Gastrocnemius medialis (tissue), 4 donors: ENCODE results near the gene ENTPD6. TPM values are rescaled to one million over a fixed set of nuclear protein-coding genes. Genes with fewer than 3 reads are reported as not detected.

Source experiments
- ATAC-seq, 2 donors: fragments of 150-250 bp; one replicate each; pipeline ENCODE4 v1.9.1; 2016
- DNase-seq, 2 donors: peaks; one replicate each; pipeline ENCODE4 v3.0.0-alpha.2; 2019
- H3K27ac ChIP-seq, 4 donors: fragments of 200-600 bp; sonication (generic); 1 replicate in 1 of 4; 2 replicates in 3 of 4; pipeline ENCODE4 v1.5.1; 2016 to 2018; ENCODE audit warnings: mild to moderate bottlenecking in 2 of 4, moderate library complexity in 1 of 4
- H3K27me3 ChIP-seq, 3 donors: fragments of 200-600 bp; sonication (generic) in 2 of 3; 1 replicate in 1 of 3; 2 replicates in 2 of 3; pipeline versions ENCODE4 v1.5.1 to v1.6.0; 2016 to 2019; ENCODE audit warnings: mild to moderate bottlenecking in 1 of 3, moderate library complexity in 1 of 3
- H3K36me3 ChIP-seq, 2 donors: fragments of 200-600 bp; sonication (generic) in 1 of 2; one replicate each; pipeline ENCODE4 v1.5.1; 2017 to 2018
- H3K4me1 ChIP-seq, 2 donors: fragments of 200-600 bp; sonication (generic) in 1 of 2; one replicate each; pipeline ENCODE4 v1.5.1; 2016 to 2017; ENCODE audit warnings: mild to moderate bottlenecking in 2 of 2
- H3K4me3 ChIP-seq, 4 donors: fragments of 200-600 bp; sonication (generic) in 3 of 4; 1 replicate in 1 of 4; 2 replicates in 3 of 4; pipeline ENCODE4 v1.5.1; 2016 to 2019; ENCODE audit warnings: mild to moderate bottlenecking in 2 of 4
- H3K9me3 ChIP-seq, 3 donors: fragments of 200-600 bp; sonication (generic) in 2 of 3; 1 replicate in 1 of 3; 2 replicates in 2 of 3; pipeline ENCODE4 v1.5.1; 2016 to 2019
- POLR2A ChIP-seq, 2 donors: fragments of 450-650 bp; IDR thresholded peaks; one replicate each; pipeline ENCODE4 v1.6.1; 2017; ENCODE audit warnings: antibody characterized with exemption in 2 of 2, mild to moderate bottlenecking in 2 of 2, moderate library complexity in 2 of 2
- in situ Hi-C, 4 donors: fragments of 200-750 bp; cut with MboI; loops; one replicate each; pipeline versions ENCODE4 v1.15.0 to v1.8.0; 2017; ENCODE audit warnings: low sequenced_read_pairs in 4 of 4
- intact Hi-C: fragments of 100-400 bp; cut with DNase I; formaldehyde crosslinking; loops from one replicate; pipeline ENCODE4 v1.15.1; 2023; ENCODE audit warnings: low total_unique reads
- total RNA-seq, 4 donors: library from RNA; depleted of rRNA; stranded (reverse); fragments of >200 nt; gene quantifications; one replicate each; pipeline versions ENCODE4 v1.1.0 to v1.2.3, GENCODE V29; 2016
- TF ChIP-seq, protein P1 (sequence below), 5 experiments: fragments of 450-650 bp in 3 of 5; fragments of 200-600 bp in 2 of 5; sonication (generic) in 2 of 5; IDR thresholded peaks in 4 of 5; conservative IDR thresholded peaks in 1 of 5; 1 replicate in 4 of 5; 2 replicates in 1 of 5; pipeline ENCODE4 v1.5.1; 2016 to 2019; ENCODE audit warnings: antibody characterized with exemption in 5 of 5, mild to moderate bottlenecking in 3 of 5, moderate library complexity in 3 of 5

Gene ENTPD6
- total RNA-seq, 4 donors from 2014 or later: 27.0 to 61.1 (median 50.2) TPM

GRCh38 chr20:25246182-25246999, 50.9 kb downstream of the ENTPD6 start:
- intact Hi-C loops (loop anchor here (2.0 to 5.0 kb wide), 4 partner anchors 20 to 254 kb away; partner anchors contain the start of genes ABHD12 and APMAP), in situ Hi-C loops (no loop called here)
- Histone ChIP-seq H3K36me3 (no peaks in the 10 kb centered on the region), H3K4me3 (no peak overlapping the region), H3K9me3 (no peaks in the 10 kb centered on the region), H3K27ac (peak overlapping the region in 1 of 4 donors; percentile 87), H3K4me1 (peaks cover 24 to 27% of the 10 kb centered on the region in 2 donors), H3K27me3 (no peaks in the 10 kb centered on the region)
- no peak for TF ChIP-seq POLR2A (IDR thresholded peaks at IDR 0.05)
- TF ChIP-seq, protein P1, sequence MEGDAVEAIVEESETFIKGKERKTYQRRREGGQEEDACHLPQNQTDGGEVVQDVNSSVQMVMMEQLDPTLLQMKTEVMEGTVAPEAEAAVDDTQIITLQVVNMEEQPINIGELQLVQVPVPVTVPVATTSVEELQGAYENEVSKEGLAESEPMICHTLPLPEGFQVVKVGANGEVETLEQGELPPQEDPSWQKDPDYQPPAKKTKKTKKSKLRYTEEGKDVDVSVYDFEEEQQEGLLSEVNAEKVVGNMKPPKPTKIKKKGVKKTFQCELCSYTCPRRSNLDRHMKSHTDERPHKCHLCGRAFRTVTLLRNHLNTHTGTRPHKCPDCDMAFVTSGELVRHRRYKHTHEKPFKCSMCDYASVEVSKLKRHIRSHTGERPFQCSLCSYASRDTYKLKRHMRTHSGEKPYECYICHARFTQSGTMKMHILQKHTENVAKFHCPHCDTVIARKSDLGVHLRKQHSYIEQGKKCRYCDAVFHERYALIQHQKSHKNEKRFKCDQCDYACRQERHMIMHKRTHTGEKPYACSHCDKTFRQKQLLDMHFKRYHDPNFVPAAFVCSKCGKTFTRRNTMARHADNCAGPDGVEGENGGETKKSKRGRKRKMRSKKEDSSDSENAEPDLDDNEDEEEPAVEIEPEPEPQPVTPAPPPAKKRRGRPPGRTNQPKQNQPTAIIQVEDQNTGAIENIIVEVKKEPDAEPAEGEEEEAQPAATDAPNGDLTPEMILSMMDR (IDR thresholded peaks at IDR 0.05 in 4 of 5, conservative IDR thresholded peaks at IDR 0.05 in 1 of 5): no peak
- ATAC-seq: no peak
- no peak for DNase-seq

- Histone ChIP-seq H3K4me1 (peaks cover 24 to 34% of the 10 kb centered on the region in 2 donors), H3K9me3 (no peaks in the 10 kb centered on the region), H3K27ac (peak overlapping the region; percentile 79 to 92 (median 84)), H3K4me3 (peak overlapping the region; percentile 74 to 92 (median 84)), H3K36me3 (no peaks in the 10 kb centered on the region), H3K27me3 (no peaks in the 10 kb centered on the region)
- intact Hi-C loops (loop anchor here (1.0 to 5.0 kb wide), 5 partner anchors 20 to 255 kb away; partner anchors contain the start of genes ABHD12 and APMAP), in situ Hi-C loops (no loop called here)
- peak; percentile 44 to 50 for DNase-seq
- ATAC-seq: peak; percentile 51 to 53
- no peak for TF ChIP-seq POLR2A (IDR thresholded peaks at IDR 0.05)
- TF ChIP-seq, protein P1 (IDR thresholded peaks at IDR 0.05 in 4 of 5, conservative IDR thresholded peaks at IDR 0.05 in 1 of 5): peak in 2 of 5 experiments; percentile 47 to 56
Measured at GRCh38 chr20:25247000-25247517, 51.5 kb downstream of the ENTPD6 start.

DNA sequence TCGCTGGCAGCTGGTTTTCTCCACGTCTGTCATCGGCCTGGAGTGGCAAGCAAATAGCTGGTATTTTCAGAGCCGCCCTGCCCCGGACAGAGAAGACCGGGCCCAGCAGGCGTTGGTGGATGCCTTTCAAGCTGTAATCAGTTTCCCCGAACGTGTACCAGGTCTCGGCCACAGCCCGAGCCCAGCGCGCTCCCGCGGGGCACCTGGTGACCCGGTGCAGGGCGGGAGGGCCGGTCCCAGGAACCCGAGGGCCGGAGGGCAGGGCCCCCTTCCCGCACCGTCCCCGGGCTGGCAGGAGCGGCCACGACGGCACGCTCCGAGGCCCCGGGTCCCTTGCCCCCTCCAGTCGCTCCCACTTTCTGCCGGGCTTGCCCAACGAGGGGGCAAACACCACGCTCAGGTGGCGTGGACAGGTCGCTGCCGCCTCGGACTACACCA, 52.0 kb downstream of the ENTPD6 start:
- ATAC-seq: peak; percentile 78 to 80
- Histone ChIP-seq H3K27me3 (no peaks in the 10 kb centered on the region), H3K4me1 (peaks cover 24 to 38% of the 10 kb centered on the region in 2 donors), H3K4me3 (peak overlapping the region; percentile 74 to 92 (median 84)), H3K36me3 (no peaks in the 10 kb centered on the region), H3K9me3 (no peaks in the 10 kb centered on the region), H3K27ac (peak overlapping the region; percentile 79 to 92 (median 84))
- intact Hi-C loops (loop anchor here (1.0 to 5.0 kb wide), 5 partner anchors 21 to 255 kb away; partner anchors contain the start of genes ABHD12 and APMAP), in situ Hi-C loops (no loop called here)
- DNase-seq: no peak
- TF ChIP-seq, protein P1 (IDR thresholded peaks at IDR 0.05 in 4 of 5, conservative IDR thresholded peaks at IDR 0.05 in 1 of 5): no peak
- TF ChIP-seq POLR2A (IDR thresholded peaks at IDR 0.05): peak in 1 of 2 donors; percentile 66

DNA sequence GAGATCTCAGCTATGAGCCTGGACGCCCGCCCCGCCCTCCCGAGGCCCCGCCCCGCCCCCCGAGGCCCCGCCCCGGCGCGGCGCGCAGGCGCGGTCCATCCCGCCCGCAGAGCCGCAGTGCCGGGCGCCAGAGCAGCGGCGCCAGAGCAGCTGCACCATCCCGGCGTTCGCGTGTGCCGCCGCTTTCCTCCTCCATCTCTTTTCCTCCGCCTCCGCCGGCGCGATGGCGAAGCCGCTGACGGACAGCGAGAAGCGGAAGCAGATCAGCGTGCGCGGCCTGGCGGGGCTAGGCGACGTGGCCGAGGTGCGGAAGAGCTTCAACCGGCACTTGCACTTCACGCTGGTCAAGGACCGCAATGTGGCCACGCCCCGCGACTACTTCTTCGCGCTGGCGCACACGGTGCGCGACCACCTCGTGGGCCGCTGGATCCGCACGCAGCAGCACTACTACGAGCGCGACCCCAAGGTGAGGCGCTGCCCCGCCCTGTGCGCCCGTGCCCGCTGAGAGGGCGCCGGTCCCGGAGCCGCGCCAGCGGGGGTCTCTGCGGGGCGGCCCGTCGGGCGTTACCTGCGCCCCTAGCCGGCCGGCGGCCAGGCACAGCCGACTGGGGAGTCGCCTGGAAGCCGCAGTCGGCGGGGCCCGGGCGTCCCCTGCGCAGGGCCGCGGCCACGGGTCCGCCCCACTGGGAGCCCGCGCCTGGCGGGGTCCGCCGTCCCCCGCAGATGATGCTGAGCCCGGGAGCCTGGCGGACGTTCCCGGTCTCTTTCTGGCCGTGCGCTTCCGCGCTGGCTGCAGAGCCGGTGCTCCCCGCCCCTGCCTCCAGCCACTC, 52.7 kb downstream of the ENTPD6 start, which contains the start of gene PYGB:
TSS of gene PYGB (plus strand) at position 130 of the 830 bp plus-strand sequence. CDS start at position 224, 94 bp downstream.
- no peaks in the 10 kb centered on the region for H3K9me3 ChIP-seq
- DNase-seq: peak; percentile 64 to 70
- intact Hi-C loops: loop anchor here (1.0 to 5.0 kb wide), 6 partner anchors 21 to 256 kb away; partner anchors contain the start of genes ABHD12 and APMAP
- H3K36me3 ChIP-seq: no peaks in the 10 kb centered on the region
- in situ Hi-C loops: no loop called here
- H3K4me1 ChIP-seq: peaks cover 24 to 38% of the 10 kb centered on the region in 2 donors
- H3K4me3 ChIP-seq: peak within 1 kb of the TSS; percentile 74 to 92 (median 84)
- no peaks in the 10 kb centered on the region for H3K27me3 ChIP-seq
- peak within 1 kb of the TSS; percentile 79 to 92 (median 84) for H3K27ac ChIP-seq
- TF ChIP-seq POLR2A (IDR thresholded peaks at IDR 0.05): peak; percentile 79 to 83
- TF ChIP-seq, protein P1 (IDR thresholded peaks at IDR 0.05 in 4 of 5, conservative IDR thresholded peaks at IDR 0.05 in 1 of 5): no peak
- ATAC-seq: peak; percentile 89 to 90
